ENCODE data around the gene TRIM46.
"Not testable (repeated sequence)": the region's sequence is repeated elsewhere in the genome, so short reads cannot be mapped to it uniquely, and the experiment has no call there.

The TRIM46 gene

DNA sequence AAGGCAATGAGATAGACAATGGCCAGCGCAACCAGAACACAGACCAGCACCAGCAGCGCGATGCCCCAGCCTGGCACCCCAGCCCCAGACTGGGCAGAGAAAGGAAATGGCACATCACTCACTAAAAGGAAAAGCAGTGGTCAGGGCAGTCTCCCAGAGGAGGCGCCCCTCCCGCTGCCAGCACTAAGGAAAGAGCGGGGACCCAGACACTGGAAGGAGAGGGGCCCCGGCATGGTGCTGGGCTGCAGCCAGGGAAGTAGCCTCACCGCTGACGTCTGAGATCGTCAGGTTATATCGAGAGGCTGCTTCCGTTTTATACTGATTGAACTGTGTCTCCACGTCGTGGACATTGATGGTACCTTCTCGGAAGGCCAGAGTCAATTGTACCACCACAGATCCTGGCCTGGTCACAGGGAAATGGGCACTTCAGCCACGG is 13.8 kb downstream of the TRIM46 start:
- DNase-seq = no peak

DNA sequence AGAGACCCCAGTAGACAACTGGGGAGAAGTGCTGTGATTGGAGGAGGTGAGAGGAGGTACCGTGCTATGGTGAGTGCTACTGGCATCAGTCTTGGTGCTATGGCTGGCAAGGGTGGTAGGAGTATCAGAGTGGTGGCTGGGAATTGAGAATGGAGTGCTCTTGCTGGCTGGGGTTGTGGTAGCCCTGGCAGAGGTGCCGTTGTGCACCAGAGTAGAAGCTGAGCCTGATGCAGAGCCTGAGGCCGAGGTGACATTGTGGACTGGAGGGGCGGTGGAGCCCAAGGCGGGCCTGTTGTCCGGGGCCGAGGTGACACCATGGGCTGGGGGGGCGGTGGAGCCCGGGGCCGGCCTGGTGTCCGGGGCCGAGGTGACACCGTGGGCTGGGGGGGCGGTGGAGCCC is 14.6 kb downstream of the TRIM46 start:
- DNase-seq = no peak

DNA sequence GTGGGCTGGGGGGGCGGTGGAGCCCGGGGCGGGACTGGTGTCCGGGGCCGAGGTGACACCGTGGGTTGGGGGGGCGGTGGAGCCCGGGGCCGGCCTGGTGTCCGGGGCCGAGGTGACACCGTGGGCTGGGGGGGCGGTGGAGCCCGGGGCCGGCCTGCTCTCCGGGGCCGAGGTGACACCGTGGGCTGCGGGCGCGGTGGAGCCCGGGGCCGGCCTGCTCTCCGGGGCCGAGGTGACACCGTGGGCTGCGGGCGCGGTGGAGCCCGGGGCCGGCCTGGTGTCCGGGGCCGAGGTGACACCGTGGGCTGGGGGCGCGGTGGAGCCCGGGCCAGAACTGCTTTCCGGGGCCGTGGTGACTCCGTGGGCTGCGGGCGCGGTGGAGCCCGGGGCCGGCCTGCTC is 16.3 kb downstream of the TRIM46 start:
- not testable (repeated sequence) for DNase-seq

DNA sequence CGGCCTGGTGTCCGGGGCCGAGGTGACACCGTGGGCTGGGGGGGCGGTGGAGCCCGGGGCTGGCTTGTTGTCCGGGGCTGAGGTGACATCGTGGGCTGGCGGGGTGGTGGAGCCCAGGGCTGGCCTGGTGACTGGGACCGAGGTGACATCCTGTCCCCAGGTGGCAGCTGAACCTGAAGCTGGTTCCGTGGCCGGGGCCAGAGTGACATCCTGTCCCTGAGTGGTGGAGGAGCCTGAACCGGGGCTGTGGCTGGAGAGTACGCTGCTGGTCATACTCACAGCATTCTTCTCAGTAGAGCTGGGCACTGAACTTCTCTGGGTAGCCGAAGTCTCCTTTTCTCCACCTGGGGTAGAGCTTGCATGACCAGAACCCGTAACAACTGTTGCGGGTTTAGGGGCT is 18.3 kb downstream of the TRIM46 start:
- no peak for DNase-seq

DNA sequence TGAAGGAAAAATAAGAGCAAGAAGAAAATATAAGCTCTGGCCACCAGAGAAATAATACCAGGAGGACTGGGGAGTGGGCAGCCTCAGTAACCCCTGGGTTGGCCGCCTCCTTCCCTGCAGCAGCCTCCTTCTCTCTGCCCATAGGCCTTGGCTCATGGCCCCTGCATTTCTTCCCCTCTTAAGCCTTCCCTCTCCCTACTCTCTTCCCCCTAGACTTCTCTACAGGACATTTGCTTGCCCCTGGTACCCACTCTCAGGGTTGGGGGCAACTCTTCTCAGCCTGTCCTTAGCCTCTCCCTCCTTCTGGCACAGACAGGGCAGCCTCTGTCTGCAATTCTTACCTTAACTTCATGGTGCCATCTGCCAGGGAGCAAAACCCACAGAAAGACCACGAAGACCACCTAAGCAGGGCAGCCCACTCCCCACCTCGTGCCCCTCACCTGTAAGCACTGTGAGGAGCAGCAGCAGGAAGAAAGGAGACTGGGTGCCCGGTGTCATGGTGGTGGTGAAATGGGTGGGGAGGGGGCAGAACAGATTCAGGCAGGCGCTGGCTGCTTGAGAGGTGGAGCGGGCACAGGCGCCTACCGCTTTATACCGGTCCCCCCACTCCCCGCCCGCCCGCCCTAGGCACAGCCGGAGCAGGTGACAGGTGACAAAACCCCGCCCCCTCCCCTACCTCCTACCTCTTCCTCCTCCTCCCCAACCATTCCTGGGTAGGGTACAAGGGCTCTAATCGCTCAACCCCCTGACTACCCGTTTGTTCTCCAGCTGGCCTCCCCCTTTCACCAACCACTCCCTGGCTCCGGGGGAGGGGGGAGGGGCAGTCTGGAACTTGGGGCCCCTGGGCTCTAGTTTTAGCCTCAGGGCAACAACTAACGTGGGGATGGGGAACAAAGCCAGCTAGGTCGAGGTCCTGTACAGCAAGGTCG is 19.0 kb downstream of the TRIM46 start:
- no peak for DNase-seq

DNA sequence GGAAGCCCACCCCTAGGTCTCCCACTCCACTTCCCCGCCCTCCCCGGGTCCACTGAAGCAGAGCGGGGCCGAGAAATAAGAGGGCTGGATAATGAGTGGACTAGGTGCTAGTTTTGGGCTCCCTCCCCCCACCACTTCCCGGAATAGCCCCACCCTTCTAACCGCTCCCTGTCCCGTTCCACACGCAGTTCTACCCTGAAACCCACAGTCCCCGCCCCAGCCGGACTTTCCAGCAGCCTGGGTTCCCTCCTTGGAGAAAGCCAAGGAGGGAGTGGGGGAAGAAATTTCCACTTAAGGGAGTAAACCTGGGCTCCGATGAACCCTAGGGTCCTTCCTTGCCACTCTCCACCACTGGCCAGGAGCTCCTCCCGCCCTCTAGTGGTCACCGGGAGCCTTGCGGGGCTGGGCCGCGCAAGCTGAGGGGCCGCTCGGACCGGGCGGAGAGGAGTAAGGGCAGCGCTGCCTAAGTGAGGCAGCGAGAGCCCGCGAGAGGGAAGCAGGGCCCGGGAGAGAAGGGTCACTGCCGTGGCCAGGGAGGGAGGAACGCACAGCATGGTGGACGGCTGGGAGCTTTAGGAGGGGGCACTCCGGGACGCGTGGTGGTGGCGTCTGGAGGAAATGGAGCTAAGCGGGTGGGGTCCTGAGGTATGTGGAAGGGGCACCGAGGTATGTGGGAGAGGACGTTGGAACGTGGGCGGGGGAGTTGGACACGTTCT is 19.8 kb downstream of the TRIM46 start:
- DNase-seq = peak; percentile 26

DNA sequence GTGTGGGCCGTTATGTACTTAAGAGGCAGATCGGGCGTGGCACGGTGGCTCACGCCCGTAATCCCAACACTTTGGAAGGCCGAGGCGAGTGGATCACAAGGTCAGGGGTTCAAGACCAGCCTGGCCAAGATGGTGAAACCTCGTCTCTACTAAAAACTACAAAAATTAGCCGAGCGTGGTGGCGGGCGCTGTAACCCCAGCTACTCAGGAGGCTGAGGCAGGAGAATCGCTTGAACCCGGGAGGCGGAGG is 20.3 kb downstream of the TRIM46 start:
- DNase-seq = not testable (repeated sequence)

DNA sequence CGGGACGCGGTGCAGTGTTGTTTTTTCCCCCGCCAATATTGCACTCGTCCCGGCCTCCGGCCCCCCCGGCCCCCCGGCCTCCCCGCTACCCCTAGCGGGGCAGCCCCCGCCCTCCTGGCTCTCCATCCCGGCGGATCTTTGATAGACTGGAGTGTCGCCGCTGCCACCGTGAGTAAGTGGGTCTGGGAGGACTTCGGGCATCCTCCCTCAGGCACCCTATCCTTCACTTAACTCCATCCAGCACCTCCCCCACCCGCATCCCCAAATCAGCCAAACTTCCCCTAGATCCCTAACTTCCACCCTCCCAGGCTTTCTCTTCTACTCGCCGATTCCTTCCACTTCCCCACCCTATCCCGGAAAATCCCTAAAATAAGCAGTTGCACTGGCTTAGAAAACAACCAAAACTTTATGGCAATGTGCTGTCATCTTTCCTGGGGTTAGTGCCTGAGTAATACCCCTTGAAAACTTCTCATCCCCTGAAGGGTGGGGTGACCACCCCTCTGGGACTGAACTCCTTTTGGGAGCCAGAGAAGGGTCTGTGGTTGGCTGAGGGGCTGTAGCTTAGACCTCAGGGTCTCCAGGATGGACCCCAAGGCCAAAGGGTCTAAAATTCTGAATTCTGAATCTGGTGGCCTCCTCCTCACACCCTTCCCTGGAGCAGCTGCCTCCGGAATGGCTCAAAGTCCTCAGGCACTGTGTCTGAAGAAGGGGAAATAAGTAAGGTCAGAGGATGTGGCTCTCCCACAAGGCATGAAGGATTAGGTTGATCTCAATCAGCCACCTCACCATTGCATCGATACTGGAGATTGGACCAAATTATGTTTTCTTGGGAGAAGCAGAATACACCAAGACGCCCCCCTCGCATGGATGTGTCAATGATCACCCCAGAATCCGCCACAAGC is 21.8 kb downstream of the TRIM46 start:
- DNase-seq = no peak

DNA sequence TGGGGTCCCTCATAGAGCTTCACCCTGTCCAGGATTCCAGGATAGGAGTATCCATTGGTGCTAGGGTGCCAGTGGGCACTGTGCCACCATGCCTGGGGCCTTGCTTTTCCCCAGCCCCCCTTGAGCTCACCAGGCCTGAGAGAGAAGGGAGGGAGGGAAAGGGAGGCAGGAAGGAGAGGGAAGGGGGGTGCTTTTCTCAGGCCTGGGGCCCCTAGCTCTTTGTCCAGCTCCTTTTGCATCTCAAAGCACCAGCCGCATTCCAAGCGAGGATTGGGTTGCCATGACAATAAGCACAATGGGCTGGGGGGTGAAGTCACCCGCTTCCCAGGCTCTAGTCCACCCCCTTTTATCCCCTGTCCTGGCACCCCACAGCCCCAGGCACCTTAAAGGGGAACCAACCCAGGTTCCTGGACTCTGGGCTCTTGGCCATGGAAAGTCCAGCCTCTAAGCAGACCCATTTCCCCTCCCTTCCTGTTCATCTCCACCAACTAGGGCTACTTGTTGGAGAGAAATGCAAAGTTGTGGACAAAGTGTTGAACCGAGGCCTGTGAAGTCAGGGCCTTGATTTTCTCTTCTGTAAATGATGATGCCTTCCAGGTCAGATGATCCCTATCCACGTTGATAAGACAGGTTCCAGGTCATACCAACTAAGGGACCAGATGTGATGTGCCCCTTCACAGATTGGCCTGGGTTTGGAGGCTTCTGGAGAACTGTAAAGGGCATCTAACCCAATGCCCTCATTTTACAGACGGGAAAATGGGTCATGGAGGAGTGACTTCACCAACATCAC is 22.6 kb downstream of the TRIM46 start:
- DNase-seq = no peak

DNA sequence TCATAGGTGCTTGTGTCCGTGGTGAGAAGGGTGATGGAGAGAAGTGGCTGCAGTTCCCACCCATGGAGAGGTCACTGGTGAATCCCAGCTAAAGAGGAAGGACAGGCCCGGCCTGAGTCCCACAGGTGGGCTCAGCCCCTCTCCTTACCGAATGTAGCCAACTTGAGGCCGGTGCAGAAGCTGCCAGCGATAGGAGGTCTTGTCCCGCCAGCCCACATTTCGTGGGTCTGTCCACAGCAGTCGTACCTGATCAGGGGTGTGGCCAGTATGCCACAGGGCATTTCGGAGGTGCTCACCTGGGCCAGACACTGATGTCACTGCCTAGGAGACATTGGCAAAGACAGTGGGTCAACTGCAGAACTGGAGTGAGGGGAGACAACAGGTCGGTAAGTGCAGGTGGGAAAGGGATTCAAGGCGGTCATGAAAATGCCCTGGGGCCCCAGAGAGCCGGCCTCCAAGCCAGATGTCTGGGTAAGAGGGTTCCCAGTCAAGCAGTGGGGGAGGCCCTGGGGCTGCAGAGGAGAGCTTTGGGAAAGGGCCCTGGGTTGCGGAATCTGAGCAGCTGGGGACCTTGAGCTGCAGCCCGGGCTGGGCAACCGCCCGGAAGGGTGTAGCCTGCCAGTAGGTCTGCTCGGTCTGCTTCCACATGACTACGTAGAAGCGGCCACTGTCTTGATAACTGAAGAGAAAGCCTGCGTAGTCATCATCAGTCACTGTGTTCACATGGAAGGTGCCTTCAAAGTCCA is 23.4 kb downstream of the TRIM46 start:
- DNase-seq = no peak

DNA sequence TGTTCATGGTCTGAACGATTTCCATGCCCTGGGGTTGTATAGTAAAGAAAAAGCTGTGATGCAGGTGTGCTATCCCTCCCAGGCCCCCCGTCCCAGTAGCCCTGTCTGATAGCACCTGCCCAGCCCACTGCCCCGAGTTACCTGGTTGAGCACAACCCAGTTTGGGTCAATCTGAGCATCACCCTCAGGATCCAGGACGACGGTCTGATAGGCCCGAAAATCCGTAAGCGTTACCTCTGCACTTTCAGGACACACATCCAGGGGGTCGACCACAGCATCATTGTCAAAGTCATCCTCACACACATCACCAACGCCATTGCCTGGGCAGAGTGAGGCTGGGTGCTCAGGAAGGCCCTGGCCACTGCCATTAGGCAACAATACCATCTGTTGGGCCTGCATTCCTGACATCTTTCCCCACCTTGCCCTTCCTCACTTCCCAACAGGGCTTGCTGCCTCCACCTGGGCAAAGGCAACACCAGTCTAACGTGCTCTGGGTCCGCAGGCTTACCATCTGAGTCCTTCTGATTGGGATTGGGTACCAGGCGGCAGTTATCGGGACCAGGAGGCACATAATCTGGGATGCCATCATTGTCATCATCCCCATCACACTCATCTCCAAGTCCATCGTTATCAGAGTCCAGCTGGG is 24.4 kb downstream of the TRIM46 start:
- no peak for DNase-seq

DNA sequence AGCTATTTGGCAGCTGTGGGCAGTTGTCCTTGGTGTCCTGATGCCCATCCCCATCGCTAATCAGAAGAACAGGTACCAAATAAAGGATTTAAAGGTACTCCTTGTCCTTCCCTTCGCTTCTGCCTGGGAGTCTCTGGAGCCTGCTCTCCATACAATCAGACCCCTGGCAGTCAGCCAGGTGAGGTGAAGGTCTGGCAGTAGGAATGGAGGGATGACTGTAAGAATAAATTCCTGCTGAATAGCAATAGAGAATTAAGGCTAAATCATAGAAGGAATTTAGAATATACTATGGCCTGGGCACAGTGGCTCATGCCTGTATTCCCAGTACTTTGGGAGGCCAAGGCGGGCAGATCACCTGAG is 24.9 kb downstream of the TRIM46 start:
- DNase-seq = no peak

DNA sequence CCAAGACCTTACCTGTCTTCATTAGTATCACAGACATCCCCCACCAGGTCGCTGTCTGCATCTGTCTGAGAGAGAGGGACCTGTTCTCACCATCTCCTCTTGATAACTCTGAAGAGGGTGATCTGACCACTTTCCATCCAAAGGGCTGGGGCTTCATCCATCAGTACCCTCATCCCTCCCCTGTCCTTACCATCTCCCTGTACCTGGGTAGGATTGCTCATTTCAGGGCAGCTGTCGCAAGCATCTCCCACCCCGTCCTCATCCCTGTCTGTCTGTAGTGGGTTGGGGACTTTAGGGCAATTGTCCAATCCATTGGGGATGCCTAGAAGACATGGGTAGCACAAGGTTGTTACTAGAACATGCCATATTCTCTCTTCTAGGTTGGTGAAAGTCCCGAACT is 26.1 kb downstream of the TRIM46 start:
- DNase-seq = no peak

DNA sequence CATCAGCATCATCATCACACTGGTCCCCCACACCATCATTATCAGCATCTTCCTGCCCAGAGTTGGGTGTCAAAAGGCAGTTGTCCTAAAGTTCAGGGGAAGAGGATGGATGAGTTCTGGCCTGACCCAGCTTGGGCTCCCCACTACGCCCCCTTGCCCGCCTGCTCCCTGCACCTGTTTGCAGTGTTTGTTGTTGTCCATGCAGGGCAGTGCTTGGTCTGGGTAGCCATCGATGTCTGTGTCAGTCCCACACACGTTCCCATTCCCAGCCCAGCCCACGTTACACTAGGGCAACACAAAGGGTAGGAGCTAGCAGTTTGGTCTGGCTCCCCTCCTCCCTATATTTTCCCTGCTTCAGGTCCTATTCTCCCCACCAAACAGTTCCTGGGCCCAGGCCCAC is 27.3 kb downstream of the TRIM46 start:
- no peak for DNase-seq

DNA sequence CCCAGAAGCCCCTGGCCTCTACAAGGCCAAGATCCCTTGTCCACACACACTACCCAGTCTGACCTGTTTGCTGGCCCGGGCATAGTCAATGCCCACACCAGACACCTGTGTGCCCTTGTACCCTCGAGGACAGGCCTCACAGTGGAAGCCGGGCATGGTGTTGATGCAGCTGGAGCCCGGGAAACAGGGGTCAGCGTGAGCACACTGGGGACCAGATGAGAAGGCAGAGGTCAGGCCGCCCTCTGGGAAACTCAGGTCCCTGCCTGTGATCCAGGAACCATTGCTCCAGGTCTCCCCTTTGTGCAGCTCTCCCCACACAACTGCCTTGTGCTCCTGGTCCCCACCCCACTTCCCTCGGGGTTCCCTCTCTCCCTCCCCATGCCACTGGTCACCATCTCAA is 28.5 kb downstream of the TRIM46 start:
- no peak for DNase-seq

DNA sequence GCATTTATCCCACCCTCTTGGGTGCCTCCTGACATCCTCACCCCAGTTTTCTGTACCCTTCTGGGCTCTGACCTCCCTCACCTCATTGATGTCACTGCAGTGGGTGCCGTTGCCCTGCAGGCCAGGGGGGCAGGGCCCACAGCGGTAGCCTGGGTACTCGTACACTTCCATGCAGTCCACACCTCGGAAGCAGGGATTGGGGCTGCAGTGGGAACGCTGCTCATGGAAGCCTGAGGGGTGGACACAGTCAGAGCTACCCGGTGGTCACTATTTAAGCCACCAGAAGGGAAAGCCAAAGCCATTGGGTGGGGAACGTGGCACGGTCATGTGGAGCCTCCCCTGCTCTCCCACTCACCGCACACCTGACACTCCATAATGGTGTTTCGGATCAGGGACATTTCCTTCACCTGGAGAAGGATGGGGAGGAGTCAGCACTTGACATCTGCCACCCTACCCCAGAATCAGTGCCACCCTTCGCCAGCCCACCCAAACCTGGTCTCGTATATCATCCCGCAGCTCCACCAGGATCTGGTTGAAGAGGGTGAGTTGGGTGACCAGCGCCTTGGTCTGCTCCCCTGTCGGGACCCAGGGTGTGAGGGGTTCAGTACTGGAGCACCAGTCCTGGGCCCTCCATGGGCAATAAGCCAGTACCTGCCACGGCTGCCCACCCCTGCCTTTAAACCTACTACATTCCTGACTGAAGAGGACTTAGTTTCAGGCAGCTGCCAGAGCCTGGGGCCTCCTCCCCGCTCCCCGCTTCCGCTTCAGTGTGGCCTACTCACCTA is 29.3 kb downstream of the TRIM46 start:
- no peak for DNase-seq

DNA sequence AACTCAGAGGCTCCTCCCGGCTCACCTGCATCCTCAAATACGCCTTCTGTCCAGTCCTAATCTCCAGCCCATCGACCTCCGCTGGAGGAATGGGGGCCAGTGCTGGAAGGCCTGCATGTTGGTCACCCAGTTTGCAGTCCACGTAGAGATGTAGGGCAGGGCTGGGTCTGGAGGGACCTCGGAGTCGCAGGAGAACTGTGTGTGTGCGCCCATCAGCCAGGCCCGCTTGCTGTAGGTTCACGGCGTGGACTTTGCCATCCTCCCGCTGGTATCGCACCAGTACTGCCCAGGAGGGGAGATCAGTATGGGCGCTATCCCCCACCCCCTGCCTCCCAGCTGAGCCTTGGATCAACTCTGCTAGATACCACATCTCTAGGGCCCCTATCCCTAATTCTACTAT is 31.4 kb downstream of the TRIM46 start:
- DNase-seq = no peak

DNA sequence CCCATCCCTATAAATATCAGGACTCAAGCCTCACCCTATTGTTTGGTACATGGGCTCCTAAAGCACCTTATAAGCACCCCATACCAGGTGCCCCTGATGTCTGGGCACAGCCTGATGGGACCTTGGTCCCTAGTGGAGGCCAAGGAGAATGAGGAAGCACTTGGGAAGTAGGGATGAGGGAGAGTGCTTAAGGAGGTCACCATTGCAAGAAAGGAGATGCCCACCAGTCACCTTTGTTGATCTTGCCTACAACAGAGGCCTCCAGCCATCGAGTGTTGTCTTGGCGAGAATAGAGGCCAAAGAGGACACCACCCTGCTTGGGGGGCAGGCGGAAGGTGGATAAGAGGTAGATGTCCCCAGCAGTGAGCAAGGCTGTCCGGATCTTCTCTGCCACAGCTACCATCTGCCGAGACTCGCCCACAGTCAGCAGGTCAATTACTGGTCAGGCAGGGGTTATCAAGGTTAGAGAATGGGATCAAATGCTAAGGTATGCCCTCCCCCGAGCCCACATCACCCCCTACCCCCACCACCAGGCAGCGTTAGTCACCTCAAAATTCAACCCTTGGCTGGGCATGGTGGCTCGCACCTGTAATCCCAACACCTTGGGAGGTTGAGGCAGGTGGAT is 32.4 kb downstream of the TRIM46 start:
- DNase-seq = no peak

DNA sequence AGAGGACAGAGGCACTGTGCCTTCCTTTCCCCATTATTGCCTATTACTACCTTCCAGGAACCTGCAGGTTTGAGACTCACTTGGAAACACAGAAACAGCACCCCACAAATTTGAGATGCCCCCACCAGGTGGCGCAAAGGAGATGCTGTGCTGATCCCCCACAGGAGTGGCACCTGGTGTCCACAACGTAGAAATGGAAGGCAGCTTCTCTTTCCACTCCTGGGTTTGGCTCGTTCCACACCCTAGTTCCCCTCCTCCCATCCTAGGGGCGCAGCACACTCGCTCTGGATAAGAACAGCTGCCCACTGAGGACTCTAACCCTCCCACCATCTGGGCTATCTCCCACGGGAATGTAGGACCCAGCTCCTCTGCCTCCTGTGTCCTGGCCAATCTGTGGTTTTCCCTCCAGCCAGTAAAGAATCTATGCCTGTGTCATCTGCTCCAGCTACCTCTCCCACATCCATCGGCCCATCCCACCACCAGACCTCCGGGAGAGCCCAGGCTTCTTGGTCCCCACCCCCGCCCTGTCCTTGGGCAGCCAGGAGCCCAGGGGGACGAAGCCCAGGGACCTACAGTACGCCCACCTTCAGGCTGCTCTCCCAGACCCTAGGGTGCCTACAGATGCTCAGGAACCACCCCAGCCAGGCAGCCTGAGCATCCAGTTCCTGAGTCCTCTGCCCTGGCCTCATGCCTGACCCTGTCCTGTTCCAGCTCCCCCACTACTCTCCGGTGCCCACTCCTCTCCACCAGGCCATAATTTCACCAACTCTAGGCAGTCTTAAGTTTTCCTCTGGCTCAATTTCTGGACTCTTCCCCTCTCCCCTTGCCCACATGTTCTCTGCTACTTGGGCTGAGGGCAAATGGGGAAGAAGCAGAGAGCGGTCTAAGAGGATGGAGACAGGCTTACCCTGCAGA is 33.5 kb downstream of the TRIM46 start:
- DNase-seq = peak; percentile 75

Measured in NCI-H1048 (cell line).